Stimulated activated CD8-positive, alpha-beta memory T cell treated with anti-CD3 and anti-CD28 coated beads, Interleukin-4, amount 100 ng/mL, for 4 hours (primary cell): Measurements from ENCODE around the gene PHAX.
"Not testable (repeated sequence)": the region's sequence is repeated elsewhere in the genome, so short reads cannot be mapped to it uniquely, and the experiment has no call there.

Experiments
- DNase-seq, 2 donors: peaks; one replicate each; pipeline ENCODE4 v3.0.0-alpha.2; 2020; ENCODE audit warnings: low read depth in 2 of 2, low spot score in 1 of 2

PHAX gene

DNA sequence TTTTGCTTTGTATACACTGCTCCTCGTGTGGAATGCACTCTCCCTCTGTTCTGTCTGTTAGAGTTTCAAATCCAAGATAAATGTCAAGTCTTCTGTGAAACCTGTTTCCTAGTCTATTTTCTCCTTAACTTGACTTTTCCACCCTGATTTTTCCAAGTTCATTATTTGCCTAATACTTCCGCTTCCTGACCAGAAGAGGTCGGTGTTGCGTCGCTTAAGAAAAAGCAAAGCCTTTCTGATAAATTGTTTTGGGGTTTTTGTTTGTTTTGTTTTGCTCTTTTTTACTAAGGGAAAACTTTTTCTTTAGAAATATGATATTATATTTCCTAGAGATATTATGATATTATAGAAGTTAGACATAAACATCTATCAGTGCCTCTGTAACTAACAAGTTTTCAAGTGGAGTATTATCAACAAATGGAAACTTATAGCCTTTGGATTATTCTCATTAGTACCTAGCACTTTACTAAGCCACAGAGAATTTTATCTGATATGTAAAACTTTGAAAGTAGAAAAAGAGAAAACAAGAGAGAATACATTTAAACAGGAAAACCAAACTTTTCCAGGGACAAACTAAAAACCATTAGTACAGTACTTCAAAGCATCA lies 55.8 kb downstream of the PHAX start:
- no peak for DNase-seq

DNA sequence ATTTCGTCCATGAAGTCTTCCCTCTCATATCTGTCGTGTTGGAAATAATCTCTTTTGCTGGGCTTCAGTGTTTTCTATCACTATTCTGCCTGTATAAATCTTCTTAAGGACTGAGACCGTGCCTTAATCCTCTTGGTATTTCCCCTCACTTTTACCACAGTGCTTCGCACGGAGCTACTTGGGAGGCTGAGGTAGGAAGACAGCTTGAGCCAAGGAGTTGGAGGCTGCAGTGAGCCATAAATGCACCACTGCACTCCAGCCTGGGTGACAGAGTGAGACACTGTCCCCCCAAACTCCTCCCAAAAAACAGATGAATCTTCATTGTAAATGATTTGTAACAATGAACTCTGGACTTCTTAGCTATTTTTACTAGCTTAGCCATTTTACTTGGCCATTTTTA lies 57.8 kb downstream of the PHAX start:
- no peak for DNase-seq

DNA sequence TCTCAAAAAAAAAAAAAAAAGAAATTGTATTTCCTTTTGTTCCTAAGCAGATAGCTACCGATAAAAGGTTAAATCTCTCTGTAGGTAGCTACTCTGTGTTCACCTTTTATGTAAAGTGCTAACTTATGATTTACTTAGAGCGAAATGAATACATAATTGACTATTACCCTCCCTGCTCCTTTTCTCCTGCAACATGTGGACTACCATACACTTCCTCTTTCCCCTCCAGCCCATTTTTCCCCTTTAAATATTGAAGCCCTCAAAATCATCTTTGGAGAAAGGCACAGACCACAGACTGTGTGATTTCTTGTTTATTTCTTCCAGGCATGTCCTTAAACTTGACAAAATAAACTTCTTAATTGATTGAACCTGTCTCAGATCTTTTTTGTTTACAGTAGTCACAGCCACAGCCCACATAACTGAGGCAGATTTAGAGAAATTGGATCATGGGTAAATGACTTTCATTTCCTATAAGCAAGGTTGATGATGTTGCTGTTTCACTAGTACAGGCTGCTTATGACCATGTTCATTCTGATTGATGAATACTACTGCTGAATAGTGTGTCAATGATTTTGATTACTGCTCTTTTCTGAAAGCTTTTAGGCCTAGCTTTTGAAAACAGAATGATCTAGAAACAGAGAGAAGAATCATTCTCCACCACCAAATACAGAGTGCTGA lies 59.2 kb downstream of the PHAX start:
- no peak for DNase-seq

DNA sequence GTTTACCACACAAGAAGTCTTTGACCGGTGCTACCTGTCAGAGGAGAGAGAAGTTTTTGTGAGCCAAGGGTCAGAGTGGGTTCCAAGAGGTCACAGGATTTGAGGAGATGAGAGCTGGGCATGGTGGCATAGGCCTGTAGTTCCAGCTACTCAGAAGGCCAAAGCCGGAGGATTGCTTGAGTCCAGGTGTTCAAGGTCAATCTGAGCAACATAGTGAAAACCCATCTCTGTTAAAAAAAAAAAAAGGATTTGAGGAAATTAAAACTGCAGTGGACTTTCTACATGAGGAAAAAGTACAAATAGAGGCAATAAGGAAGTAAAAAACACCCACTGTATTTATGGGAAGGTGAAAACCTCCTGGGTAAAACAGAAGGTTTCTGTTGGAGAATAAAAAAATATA lies 63.8 kb downstream of the PHAX start:
- no peak for DNase-seq

DNA sequence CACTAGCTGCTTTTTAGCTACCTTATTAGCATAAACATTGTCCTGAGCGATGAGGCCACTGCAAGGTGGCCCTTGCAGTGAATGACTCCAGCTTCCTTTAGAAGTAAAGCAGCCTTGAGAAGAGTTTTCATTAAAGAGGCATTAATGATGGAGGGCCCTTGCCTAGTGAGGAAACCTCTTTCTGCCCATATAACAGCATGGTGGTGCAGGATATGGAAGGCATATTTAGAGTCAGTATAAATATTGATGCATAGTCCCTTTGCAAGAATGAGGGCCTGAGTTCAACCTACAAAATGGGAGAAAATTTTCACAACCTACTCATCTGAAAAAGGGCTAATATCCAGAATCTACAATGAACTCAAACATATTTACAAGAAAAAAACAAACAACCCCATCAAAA lies 69.4 kb downstream of the PHAX start:
- DNase-seq, result not testable (repeated sequence)

DNA sequence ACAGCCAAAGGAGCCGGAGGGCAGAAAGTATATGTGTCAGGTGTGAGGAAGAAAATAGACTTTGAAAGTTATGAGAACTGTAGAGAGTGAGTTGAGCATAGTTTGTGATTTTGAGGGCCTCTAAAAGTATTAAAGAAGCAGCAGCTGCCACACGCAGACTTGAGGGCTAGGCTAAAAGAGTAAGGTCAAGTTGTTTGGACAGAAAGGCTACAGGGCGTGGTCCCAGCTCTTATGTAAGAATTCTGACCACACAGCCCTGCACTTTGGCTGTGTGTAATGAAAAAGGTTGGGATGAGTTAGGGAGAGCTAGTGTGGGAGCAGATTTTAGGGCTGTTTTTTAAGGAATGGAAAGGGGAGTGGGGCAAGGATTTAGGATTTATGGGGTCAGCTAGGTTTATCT lies 70.9 kb downstream of the PHAX start:
- not testable (repeated sequence) for DNase-seq

DNA sequence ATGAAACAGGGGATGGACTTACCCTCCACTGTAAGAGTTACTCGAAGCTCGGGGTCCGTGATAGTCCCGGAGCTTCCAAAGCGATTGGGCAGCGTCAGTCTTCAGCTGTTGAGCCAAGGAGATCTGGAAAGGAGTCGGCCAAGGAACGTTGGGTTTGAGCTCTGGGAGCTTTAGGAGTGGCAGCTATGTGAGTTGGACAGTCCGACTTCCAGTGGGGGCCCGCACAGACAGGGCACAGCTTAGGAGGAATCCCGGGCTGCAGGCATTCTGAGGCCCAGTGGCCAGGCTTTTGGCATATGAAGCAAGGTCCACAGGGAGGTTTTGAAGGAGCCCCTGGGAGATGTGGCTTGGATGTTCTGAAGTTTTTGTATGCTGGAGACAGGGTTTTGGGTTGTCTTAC lies 72.7 kb downstream of the PHAX start:
- DNase-seq, result no peak

DNA sequence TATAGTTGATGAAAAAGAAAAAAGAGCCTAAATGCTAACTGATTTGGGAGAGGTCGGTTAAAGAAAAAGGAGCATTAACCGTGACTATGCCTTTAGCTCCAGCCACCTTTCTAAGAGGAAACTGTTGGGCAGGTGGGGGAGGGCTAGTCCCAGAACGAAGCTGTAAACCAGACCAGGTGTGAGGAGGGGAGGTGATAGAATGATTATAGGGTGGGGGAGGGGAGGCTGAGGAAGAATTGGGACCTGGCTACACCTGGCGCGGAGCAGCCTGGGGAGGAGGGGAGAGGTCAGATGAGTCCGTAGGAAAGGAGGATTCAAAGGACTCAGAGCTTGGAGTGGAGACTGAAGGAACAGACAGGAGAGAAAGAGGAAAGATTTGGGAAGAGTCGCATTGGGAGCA lies 73.4 kb downstream of the PHAX start:
- no peak for DNase-seq

DNA sequence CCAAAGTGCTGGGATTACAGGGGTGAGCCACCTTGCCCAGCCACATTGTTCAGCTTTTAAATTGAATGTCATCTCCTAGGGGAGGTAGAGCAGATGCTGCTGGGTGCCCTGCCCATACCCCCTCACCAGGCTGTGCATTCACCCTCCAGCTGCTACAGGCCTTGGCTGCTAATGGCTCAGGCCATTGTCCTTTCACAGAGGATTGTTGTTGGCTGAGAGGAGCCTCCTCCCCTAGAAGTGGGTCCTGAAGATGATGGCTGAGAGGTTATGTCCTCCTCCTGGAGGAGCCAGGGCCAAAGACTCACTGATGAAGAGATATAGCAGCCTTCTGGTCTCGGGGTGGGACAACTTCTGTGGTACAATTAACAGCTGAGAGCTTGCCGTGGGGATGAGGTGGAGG lies 74.6 kb downstream of the PHAX start:
- DNase-seq, result no peak

DNA sequence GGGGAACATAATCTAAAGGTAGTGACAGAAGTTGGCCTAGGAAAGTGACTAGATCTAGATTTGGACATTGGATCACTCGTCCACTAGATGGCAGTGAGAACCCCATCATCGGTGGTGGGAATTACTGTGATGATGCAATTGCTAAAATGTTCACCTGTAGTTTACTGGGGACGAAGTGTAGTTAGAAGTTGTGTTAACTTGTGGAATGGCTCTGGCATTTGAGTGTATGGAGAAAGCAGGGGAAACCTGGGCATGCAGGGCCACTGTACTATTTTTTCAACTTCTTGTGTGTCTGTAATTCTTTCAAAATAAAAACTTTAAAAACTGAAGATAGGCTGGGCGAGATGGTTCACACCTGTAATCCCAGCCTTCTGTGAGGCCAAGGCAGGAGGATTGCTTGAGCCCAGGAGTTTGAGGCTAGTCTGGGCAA lies 75.5 kb downstream of the PHAX start:
- DNase-seq, result peak; percentile 28 to 41
